Nephron (organoid): ENCODE measurements around the gene LRRC4C.

Experiments used
- H3K27ac Mint-ChIP-seq, 3 experiments: 2 replicates each; pipeline ENCODE4 v1.8.0; 2020; ENCODE audit warnings: mixed read lengths in 3 of 3, mild to moderate bottlenecking in 2 of 3, moderate library complexity in 1 of 3
- H3K27me3 Mint-ChIP-seq: 2 replicates; pipeline ENCODE4 v1.8.0; 2021; ENCODE audit warnings: low read depth, mild to moderate bottlenecking, moderate library complexity, mixed read lengths
- H3K36me3 Mint-ChIP-seq: 2 replicates; pipeline ENCODE4 v1.8.0; 2020; ENCODE audit warnings: low read depth, mixed read lengths
- H3K4me1 Mint-ChIP-seq: 2 replicates; pipeline ENCODE4 v1.8.0; 2020; ENCODE audit warnings: mixed read lengths
- H3K4me3 Mint-ChIP-seq, 3 experiments: 2 replicates each; pipeline ENCODE4 v1.8.0; 2020; ENCODE audit warnings: mild to moderate bottlenecking in 3 of 3, mixed read lengths in 3 of 3, moderate library complexity in 2 of 3
- H3K9me3 Mint-ChIP-seq: 2 replicates; pipeline ENCODE4 v1.8.0; 2020; ENCODE audit warnings: mixed read lengths
- CTCF ChIP-seq, 3 experiments: fragments of 200-600 bp; sonication (generic); IDR thresholded peaks; one replicate each; pipeline ENCODE4 v1.5.0; 2021; ENCODE audit warnings: antibody characterized with exemption in 3 of 3; ENCODE audit not compliant: unreplicated experiment in 3 of 3

Gene LRRC4C

GRCh38 chr11:40118026-40118425 is 1341.4 kb downstream of the LRRC4C start:
- peak overlapping the region in 2 of 3 experiments; percentile 12 to 61 for H3K27ac Mint-ChIP-seq
- no peak for TF ChIP-seq CTCF (IDR thresholded peaks at IDR 0.05; ENCODE audit: unreplicated experiment in 3 of 3)
- peaks cover 10% of the 10 kb centered on the region for H3K4me1 Mint-ChIP-seq
- H3K27me3 Mint-ChIP-seq = no peaks in the 10 kb centered on the region
- H3K4me3 Mint-ChIP-seq = no peak overlapping the region
- peaks cover 43% of the 10 kb centered on the region for H3K36me3 Mint-ChIP-seq
- peaks cover 14% of the 10 kb centered on the region for H3K9me3 Mint-ChIP-seq

- TF ChIP-seq CTCF (IDR thresholded peaks at IDR 0.05; ENCODE audit: unreplicated experiment in 3 of 3) = no peak
- peaks cover 4% of the 10 kb centered on the region for H3K36me3 Mint-ChIP-seq
- H3K27me3 Mint-ChIP-seq = no peaks in the 10 kb centered on the region
- H3K4me1 Mint-ChIP-seq = peaks cover 8% of the 10 kb centered on the region
- peaks cover 23% of the 10 kb centered on the region for H3K9me3 Mint-ChIP-seq
- H3K4me3 Mint-ChIP-seq = no peak overlapping the region
- H3K27ac Mint-ChIP-seq = no peak overlapping the region
These were observed 1354.4 kb downstream of the LRRC4C start for GRCh38 chr11:40104941-40105550.

- TF ChIP-seq CTCF (IDR thresholded peaks at IDR 0.05; ENCODE audit: unreplicated experiment in 3 of 3) = no peak
- H3K9me3 Mint-ChIP-seq = peaks cover 25% of the 10 kb centered on the region
- no peak overlapping the region for H3K4me3 Mint-ChIP-seq
- no peak overlapping the region for H3K27ac Mint-ChIP-seq
- peaks cover 3% of the 10 kb centered on the region for H3K4me1 Mint-ChIP-seq
- H3K27me3 Mint-ChIP-seq = no peaks in the 10 kb centered on the region
- peaks cover 4% of the 10 kb centered on the region for H3K36me3 Mint-ChIP-seq
These were observed 1358.7 kb downstream of the LRRC4C start for GRCh38 chr11:40100781-40101180.

- H3K4me1 Mint-ChIP-seq = peaks cover 9% of the 10 kb centered on the region
- no peak for TF ChIP-seq CTCF (IDR thresholded peaks at IDR 0.05; ENCODE audit: unreplicated experiment in 3 of 3)
- H3K27ac Mint-ChIP-seq = no peak overlapping the region
- no peak overlapping the region for H3K4me3 Mint-ChIP-seq
- peaks cover 27% of the 10 kb centered on the region for H3K9me3 Mint-ChIP-seq
- peaks cover 4% of the 10 kb centered on the region for H3K36me3 Mint-ChIP-seq
- H3K27me3 Mint-ChIP-seq = no peaks in the 10 kb centered on the region
These were observed 1359.3 kb downstream of the LRRC4C start for GRCh38 chr11:40100162-40100553.

- H3K27ac Mint-ChIP-seq = no peak overlapping the region
- peaks cover 4% of the 10 kb centered on the region for H3K36me3 Mint-ChIP-seq
- H3K4me1 Mint-ChIP-seq = peaks cover 10% of the 10 kb centered on the region
- H3K4me3 Mint-ChIP-seq = no peak overlapping the region
- peaks cover 23% of the 10 kb centered on the region for H3K9me3 Mint-ChIP-seq
- H3K27me3 Mint-ChIP-seq = no peaks in the 10 kb centered on the region
- no peak for TF ChIP-seq CTCF (IDR thresholded peaks at IDR 0.05; ENCODE audit: unreplicated experiment in 3 of 3)
These were observed 1359.9 kb downstream of the LRRC4C start for GRCh38 chr11:40099426-40100161.

- H3K4me3 Mint-ChIP-seq = no peak overlapping the region
- no peaks in the 10 kb centered on the region for H3K27me3 Mint-ChIP-seq
- peaks cover 24% of the 10 kb centered on the region for H3K4me1 Mint-ChIP-seq
- H3K27ac Mint-ChIP-seq = peak overlapping the region; percentile 5 to 52 (median 24)
- no peaks in the 10 kb centered on the region for H3K36me3 Mint-ChIP-seq
- no peak for TF ChIP-seq CTCF (IDR thresholded peaks at IDR 0.05; ENCODE audit: unreplicated experiment in 3 of 3)
- H3K9me3 Mint-ChIP-seq = peaks cover 5% of the 10 kb centered on the region
These were observed 1364.0 kb downstream of the LRRC4C start for GRCh38 chr11:40095446-40095845.
